ENCODE results near the gene RNF43.

GRCh38 chr17:58370716-58371115, 46.6 kb downstream of the RNF43 start:
- TF ChIP-seq CTCF (IDR thresholded peaks at IDR 0.05), result no peak
- no peak for TF ChIP-seq POLR2A (IDR thresholded peaks at IDR 0.05)
